BJ (cell line): Measurements from ENCODE around the gene PALLD. TPM values are rescaled to one million over a fixed set of nuclear protein-coding genes. Genes with fewer than 3 reads are reported as not detected.
"Not testable (repeated sequence)": the region's sequence is repeated elsewhere in the genome, so short reads cannot be mapped to it uniquely, and the experiment has no call there.

Experiments
- CTCF ChIA-PET: fragments of 350-600 bp; formaldehyde crosslinking; extraction: SDS; loops from one replicate; lab custom pipeline; 2021; ENCODE audit warnings: antibody characterized with exemption, inconsistent platforms; lab: Yijun Ruan, JAX
- POLR2A ChIA-PET: fragments of 300-600 bp; sonication (Branson Sonifier 250); formaldehyde crosslinking; extraction: SDS; loops from one replicate; lab custom pipeline; 2021; ENCODE audit warnings: antibody characterized with exemption; lab: Charles Lee
- DNase-seq: peaks from one replicate; pipeline ENCODE4 v3.0.0-alpha.2; 2011; ENCODE audit warnings: low read depth
- H3K27me3 ChIP-seq: 2 replicates; pipeline ENCODE4 v1.6.0; 2011; ENCODE audit warnings: low read length; ENCODE audit not compliant: control insufficient read depth, insufficient read depth
- H3K36me3 ChIP-seq: 2 replicates; pipeline ENCODE4 v1.5.1; 2011; ENCODE audit warnings: low read length; ENCODE audit not compliant: control insufficient read depth, insufficient read depth
- H3K4me3 ChIP-seq: 2 replicates; pipeline ENCODE4 v1.5.1; 2011; ENCODE audit warnings: low read depth, mild to moderate bottlenecking, control low read depth, low read length
- CTCF ChIP-seq: IDR thresholded peaks from 2 replicates; pipeline ENCODE4 v1.5.1; 2011; ENCODE audit warnings: low read depth, mild to moderate bottlenecking, control low read depth, inconsistent platforms, low read length, moderate library complexity; ENCODE audit not compliant: insufficient read depth
- polyA plus RNA-seq: library from polyadenylated mRNA; depleted of rRNA; stranded (reverse); fragments of >200 nt; gene quantifications from 2 replicates; pipeline ENCODE4 v1.2.3, GENCODE V29; 2011

The PALLD gene
- polyA plus RNA-seq, 1 experiment = 30.3 TPM

GRCh38 chr4:168723020-168723419, 226.2 kb downstream of the PALLD start:
- peak; percentile 19 for DNase-seq
- ChIA-PET POLR2A (no interaction called here), CTCF (no interaction called here)
- no peak for TF ChIP-seq CTCF
- H3K27me3 ChIP-seq = no peaks in the 10 kb centered on the region
- H3K4me3 ChIP-seq = no peak overlapping the region
- no peaks in the 10 kb centered on the region for H3K36me3 ChIP-seq

GRCh38 chr4:168723569-168723968, 226.7 kb downstream of the PALLD start:
- Histone ChIP-seq H3K36me3 (no peaks in the 10 kb centered on the region), H3K27me3 (no peaks in the 10 kb centered on the region), H3K4me3 (no peak overlapping the region)
- TF ChIP-seq CTCF = no peak
- no peak for DNase-seq
- POLR2A ChIA-PET = no interaction called here
- CTCF ChIA-PET = interaction anchor here (1.1 kb wide), 1 partner anchor 13 kb away, joined by 3 read pairs; no protein-coding TSS in a partner anchor

- CTCF ChIA-PET = interaction anchor here (0.6 to 1.1 kb wide), 2 partner anchors 13 to 109 kb away, joined by 3 read pairs; no protein-coding TSS in a partner anchor
- no peaks in the 10 kb centered on the region for H3K27me3 ChIP-seq
- no peak for DNase-seq
- no peak overlapping the region for H3K4me3 ChIP-seq
- no peak for TF ChIP-seq CTCF
- no peaks in the 10 kb centered on the region for H3K36me3 ChIP-seq
- POLR2A ChIA-PET = no interaction called here
These were observed 227.4 kb downstream of the PALLD start for GRCh38 chr4:168724243-168724642.

GRCh38 chr4:168724686-168725411, 228.0 kb downstream of the PALLD start:
- Histone ChIP-seq H3K27me3 (no peaks in the 10 kb centered on the region), H3K4me3 (no peak overlapping the region), H3K36me3 (no peaks in the 10 kb centered on the region)
- ChIA-PET CTCF (interaction anchor here (0.6 to 1.1 kb wide), 3 partner anchors 14 to 285 kb away, joined by 3 read pairs; partner anchors contain the start of gene CBR4), POLR2A (interaction anchor here (0.6 to 0.7 kb wide), 2 partner anchors 48 to 150 kb away, joined by 3 to 4 read pairs; no protein-coding TSS in a partner anchor)
- no peak for TF ChIP-seq CTCF
- peak; percentile 59 for DNase-seq

- TF ChIP-seq CTCF = no peak
- DNase-seq = no peak
- ChIA-PET CTCF (no interaction called here), POLR2A (no interaction called here)
- Histone ChIP-seq H3K27me3 (no peaks in the 10 kb centered on the region), H3K4me3 (no peak overlapping the region), H3K36me3 (no peaks in the 10 kb centered on the region)
These were observed 229.1 kb downstream of the PALLD start for GRCh38 chr4:168725930-168726329.

GRCh38 chr4:168727181-168727580, 230.3 kb downstream of the PALLD start:
- H3K27me3 ChIP-seq, H3K4me3 ChIP-seq, POLR2A ChIA-PET, DNase-seq, H3K36me3 ChIP-seq: not testable (repeated sequence)
- CTCF ChIA-PET = interaction anchor here (0.6 kb wide), 1 partner anchor 9 kb away, joined by 4 read pairs; no protein-coding TSS in a partner anchor
